ENCODE data around the gene PPP1CC.

The PPP1CC gene

DNA sequence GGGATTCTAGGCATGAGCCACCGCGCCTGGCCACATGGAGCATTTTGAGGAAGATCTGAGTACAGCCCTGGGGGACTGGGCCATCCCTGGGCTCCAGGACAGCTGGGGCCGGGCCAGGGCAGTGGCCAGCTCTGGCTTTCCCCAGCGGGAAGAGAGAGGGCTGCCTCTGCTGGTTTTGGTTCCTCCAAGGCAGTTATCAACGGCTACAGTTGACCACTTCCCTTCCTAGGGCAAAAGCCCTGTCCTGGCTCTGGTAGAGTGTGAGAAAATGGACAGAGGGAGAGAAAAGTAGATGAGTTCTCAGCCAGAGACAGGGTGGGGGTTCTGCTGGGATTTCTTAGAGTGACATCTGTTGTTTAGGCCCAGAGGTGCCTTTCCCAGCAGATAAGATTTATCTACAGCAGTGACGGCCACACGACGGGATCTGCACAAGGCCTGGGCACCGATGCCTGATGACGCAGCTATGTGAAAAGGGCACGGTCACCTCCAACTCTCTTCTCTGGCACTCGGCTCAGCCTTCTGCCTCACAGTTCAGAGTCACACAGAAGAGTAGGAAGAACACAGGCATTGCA is 48.3 kb downstream of the PPP1CC start:
- H3K27ac ChIP-seq (ENCODE audit: low read length) = no peak overlapping the region
- H3K79me2 ChIP-seq (ENCODE audit: low read length) = no peaks in the 10 kb centered on the region
- no peak overlapping the region for H2AFZ ChIP-seq (ENCODE audit: low read depth, low read length)
- no peak for TF ChIP-seq EZH2phosphoT487 (IDR thresholded peaks at IDR 0.05; ENCODE audit: low read depth)
- TF ChIP-seq, protein P1, sequence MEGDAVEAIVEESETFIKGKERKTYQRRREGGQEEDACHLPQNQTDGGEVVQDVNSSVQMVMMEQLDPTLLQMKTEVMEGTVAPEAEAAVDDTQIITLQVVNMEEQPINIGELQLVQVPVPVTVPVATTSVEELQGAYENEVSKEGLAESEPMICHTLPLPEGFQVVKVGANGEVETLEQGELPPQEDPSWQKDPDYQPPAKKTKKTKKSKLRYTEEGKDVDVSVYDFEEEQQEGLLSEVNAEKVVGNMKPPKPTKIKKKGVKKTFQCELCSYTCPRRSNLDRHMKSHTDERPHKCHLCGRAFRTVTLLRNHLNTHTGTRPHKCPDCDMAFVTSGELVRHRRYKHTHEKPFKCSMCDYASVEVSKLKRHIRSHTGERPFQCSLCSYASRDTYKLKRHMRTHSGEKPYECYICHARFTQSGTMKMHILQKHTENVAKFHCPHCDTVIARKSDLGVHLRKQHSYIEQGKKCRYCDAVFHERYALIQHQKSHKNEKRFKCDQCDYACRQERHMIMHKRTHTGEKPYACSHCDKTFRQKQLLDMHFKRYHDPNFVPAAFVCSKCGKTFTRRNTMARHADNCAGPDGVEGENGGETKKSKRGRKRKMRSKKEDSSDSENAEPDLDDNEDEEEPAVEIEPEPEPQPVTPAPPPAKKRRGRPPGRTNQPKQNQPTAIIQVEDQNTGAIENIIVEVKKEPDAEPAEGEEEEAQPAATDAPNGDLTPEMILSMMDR (IDR thresholded peaks at IDR 0.05; ENCODE audit: low read depth, low read length) = no peak
- no peak overlapping the region for H3K9ac ChIP-seq (ENCODE audit: low read length)
- H3K9me3 ChIP-seq (ENCODE audit: insufficient read depth, low read length) = no peaks in the 10 kb centered on the region
- no peaks in the 10 kb centered on the region for H3K27me3 ChIP-seq (ENCODE audit: low read depth, low read length)
- H3K4me2 ChIP-seq (ENCODE audit: low read length) = peak overlapping the region; percentile 17; the same call in 1 of the 2 replicates
- no peak overlapping the region for H3K4me3 ChIP-seq (ENCODE audit: low read length)
- H3K4me1 ChIP-seq (ENCODE audit: low read length) = peaks cover 39% of the 10 kb centered on the region
- H4K20me1 ChIP-seq (ENCODE audit: insufficient read depth, low read length) = no peaks in the 10 kb centered on the region
- H3K36me3 ChIP-seq (replicated peaks; ENCODE audit: low read depth, low read length) = no peaks in the 10 kb centered on the region

DNA sequence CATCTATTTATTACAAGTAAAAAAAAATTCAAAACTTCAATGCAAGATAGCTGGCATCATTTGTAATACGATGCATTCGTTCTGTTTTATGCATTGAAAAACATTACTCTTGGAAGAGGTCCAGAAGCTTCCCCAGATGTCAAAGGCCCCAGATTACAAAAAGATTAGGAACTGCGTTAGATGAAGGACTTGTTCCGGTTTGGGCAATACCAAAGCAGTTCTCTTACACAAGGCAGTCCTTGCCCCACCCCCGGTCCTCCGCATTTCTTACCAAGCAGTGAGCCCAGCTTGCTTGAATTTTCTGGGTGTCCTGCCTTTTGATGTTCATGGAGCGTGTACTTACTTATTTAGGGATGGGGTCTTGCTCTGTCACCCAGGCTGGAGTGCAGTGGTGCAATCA is 49.0 kb downstream of the PPP1CC start:
- H4K20me1 ChIP-seq (ENCODE audit: insufficient read depth, low read length) = no peaks in the 10 kb centered on the region
- no peaks in the 10 kb centered on the region for H3K9me3 ChIP-seq (ENCODE audit: insufficient read depth, low read length)

DNA sequence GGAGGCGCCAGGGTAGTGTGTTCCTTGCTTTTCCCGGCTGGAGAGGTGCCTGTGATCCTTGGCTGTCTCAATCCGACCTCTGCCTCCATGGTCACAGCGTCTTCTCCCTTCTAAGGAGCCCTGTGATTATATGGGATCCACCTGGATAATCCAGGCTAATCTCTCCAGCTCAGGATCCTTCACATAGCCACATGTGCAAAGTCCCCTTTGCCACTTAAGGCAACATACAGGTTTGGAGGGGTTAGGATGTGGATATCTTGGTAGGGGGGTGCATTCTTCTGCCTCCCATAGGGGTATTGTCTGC is 52.6 kb downstream of the PPP1CC start:
- H3K27me3 ChIP-seq (ENCODE audit: low read depth, low read length) = peaks cover 17% of the 10 kb centered on the region
- no peaks in the 10 kb centered on the region for H3K36me3 ChIP-seq (replicated peaks; ENCODE audit: low read depth, low read length)
- H3K4me1 ChIP-seq (ENCODE audit: low read length) = peaks cover 28% of the 10 kb centered on the region
- no peaks in the 10 kb centered on the region for H3K79me2 ChIP-seq (ENCODE audit: low read length)
- TF ChIP-seq, protein P1 (IDR thresholded peaks at IDR 0.05; ENCODE audit: low read depth, low read length) = no peak
- TF ChIP-seq EZH2phosphoT487 (IDR thresholded peaks at IDR 0.05; ENCODE audit: low read depth) = no peak
- H2AFZ ChIP-seq (ENCODE audit: low read depth, low read length) = no peak overlapping the region
- H3K27ac ChIP-seq (ENCODE audit: low read length) = no peak overlapping the region
- no peaks in the 10 kb centered on the region for H4K20me1 ChIP-seq (ENCODE audit: insufficient read depth, low read length)
- no peak overlapping the region for H3K4me3 ChIP-seq (ENCODE audit: low read length)
- no peaks in the 10 kb centered on the region for H3K9me3 ChIP-seq (ENCODE audit: insufficient read depth, low read length)
- H3K4me2 ChIP-seq (ENCODE audit: low read length) = peak overlapping the region; percentile 51; the same call in 1 of the 2 replicates
- no peak overlapping the region for H3K9ac ChIP-seq (ENCODE audit: low read length)

More for the DNA sequence above, 49.0 kb downstream of the PPP1CC start:
- TF ChIP-seq, protein P1 (IDR thresholded peaks at IDR 0.05; ENCODE audit: low read depth, low read length) = no peak
- no peak overlapping the region for H3K4me3 ChIP-seq (ENCODE audit: low read length)
- H3K4me2 ChIP-seq (ENCODE audit: low read length) = no peak overlapping the region
- H3K27ac ChIP-seq (ENCODE audit: low read length) = no peak overlapping the region
- H3K27me3 ChIP-seq (ENCODE audit: low read depth, low read length) = no peaks in the 10 kb centered on the region
- no peak overlapping the region for H3K9ac ChIP-seq (ENCODE audit: low read length)
- H3K36me3 ChIP-seq (replicated peaks; ENCODE audit: low read depth, low read length) = no peaks in the 10 kb centered on the region
- H3K4me1 ChIP-seq (ENCODE audit: low read length) = peaks cover 40% of the 10 kb centered on the region
- no peaks in the 10 kb centered on the region for H3K79me2 ChIP-seq (ENCODE audit: low read length)
- no peak overlapping the region for H2AFZ ChIP-seq (ENCODE audit: low read depth, low read length)

DNA sequence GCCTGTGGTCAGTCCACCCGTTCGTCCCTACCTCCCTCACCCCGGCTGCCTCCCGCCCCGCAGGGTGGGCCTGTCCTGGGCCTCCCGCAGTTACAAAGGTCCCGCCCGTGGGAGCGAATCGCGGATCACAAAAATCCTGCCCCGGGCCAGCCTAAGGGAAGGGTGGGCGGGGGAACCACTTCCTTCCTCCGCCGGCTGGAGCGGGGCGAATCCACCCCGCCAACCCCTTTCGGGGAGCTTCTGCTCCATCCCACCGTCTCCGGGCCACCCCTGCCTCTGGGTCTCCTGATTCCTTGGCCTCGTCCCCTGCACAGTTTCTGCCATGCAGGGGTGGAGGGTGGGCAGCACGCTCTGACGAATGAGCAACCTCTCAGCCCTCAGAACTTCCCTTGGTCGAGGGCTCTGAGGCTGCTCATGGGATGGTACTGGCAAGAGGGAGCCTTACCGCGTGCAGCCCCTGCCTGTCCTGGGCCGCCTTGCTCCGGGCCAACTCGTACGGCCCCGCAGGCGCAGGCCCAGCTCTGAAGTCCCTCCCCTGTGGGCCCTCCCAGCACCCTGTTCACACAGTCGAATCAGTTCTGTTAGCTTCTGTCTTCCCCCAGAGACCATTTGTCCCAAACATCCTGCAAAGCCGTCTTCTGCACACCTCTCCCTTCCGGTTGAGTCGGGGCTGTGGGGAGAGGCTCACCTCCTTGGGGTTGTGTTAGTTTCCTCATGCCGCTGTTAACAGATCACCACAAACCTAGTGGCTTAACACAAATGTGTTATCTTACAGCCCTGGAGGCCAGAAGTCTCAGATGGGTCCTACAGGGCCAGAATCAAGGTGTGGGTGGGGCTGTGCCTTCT is 53.2 kb downstream of the PPP1CC start:
- no peak for TF ChIP-seq EZH2phosphoT487 (IDR thresholded peaks at IDR 0.05; ENCODE audit: low read depth)
- TF ChIP-seq, protein P1 (IDR thresholded peaks at IDR 0.05; ENCODE audit: low read depth, low read length) = no peak
- peak overlapping the region; percentile 70 for H3K4me3 ChIP-seq (ENCODE audit: low read length)
- H3K79me2 ChIP-seq (ENCODE audit: low read length) = no peaks in the 10 kb centered on the region
- peaks cover 26% of the 10 kb centered on the region for H3K4me1 ChIP-seq (ENCODE audit: low read length)
- H3K36me3 ChIP-seq (replicated peaks; ENCODE audit: low read depth, low read length) = no peaks in the 10 kb centered on the region
- no peaks in the 10 kb centered on the region for H3K9me3 ChIP-seq (ENCODE audit: insufficient read depth, low read length)
- no peak overlapping the region for H3K27ac ChIP-seq (ENCODE audit: low read length)
- H3K9ac ChIP-seq (ENCODE audit: low read length) = peak overlapping the region; percentile 29
- H4K20me1 ChIP-seq (ENCODE audit: insufficient read depth, low read length) = no peaks in the 10 kb centered on the region
- peaks cover 17% of the 10 kb centered on the region for H3K27me3 ChIP-seq (ENCODE audit: low read depth, low read length)
- H2AFZ ChIP-seq (ENCODE audit: low read depth, low read length) = no peak overlapping the region
- H3K4me2 ChIP-seq (ENCODE audit: low read length) = peak overlapping the region; percentile 51

Measured in OCI-LY3 (cell line).